Measurements from ENCODE around the gene ZNF350.
"Not testable (repeated sequence)": the region's sequence is repeated elsewhere in the genome, so short reads cannot be mapped to it uniquely, and the experiment has no call there.

Gene ZNF350

DNA sequence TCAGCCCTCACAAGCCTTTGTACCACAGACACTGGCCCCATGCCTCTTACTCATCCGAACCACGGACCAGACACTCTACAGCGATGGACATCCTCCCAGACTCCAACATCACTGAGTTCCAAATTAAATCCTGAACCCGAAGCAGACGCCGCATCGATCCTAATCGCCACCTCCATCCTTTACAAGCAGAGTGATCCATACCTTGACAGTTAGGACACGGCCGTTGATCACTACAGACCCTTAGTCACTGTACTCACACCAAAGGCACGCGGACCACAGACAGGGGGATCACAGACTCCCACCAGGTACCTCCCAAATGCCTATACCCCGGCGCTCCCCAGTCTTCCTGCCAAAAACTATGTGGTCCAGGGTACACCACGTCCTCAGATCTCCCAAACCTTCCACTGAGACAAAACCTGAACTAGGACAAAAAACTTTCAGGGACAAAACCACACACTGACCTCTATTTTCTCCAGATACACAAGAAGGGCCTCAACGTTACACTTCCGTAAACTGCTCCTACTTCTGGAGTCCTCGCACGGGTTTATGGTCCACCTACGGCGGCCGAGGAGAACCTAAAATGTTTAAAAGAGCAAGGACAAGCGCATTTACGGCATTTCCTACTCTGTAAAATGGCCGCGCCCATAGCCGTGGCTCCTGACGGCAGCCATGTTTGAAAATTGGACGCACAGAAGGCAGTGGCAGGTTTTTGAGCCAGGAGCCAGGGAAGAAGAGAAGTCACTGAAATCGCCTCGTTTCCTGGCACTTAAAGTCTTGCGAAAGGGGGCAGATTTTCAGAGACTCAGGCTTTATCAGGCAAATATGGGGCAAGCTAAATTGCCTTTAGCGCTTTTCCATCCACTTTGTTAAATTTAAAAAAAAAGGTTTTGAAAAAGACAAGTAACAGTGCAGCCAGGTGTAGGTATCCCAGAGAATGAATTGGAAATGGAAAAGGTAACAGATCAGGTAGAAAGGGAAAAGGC lies at the start of gene ZNF350:
Gene ZNF350, minus strand, starts transcription at position 532 of the 983 bp plus-strand sequence. CDS start 12,480 bp downstream, outside the sequence.
- Mint-ChIP-seq H3K4me1 (peaks cover 7% of the 10 kb centered on the region), H3K4me3 (peak within 1 kb of the TSS; percentile 95 to 96 (median 95)), H3K27me3 (ENCODE audit: low read depth) (no peaks in the 10 kb centered on the region), H3K36me3 (ENCODE audit: low read depth) (peaks cover 74% of the 10 kb centered on the region), H3K9me3 (peaks cover 65% of the 10 kb centered on the region), H3K27ac (peak within 1 kb of the TSS; percentile 48 to 88 (median 84))
- TF ChIP-seq, protein P1, sequence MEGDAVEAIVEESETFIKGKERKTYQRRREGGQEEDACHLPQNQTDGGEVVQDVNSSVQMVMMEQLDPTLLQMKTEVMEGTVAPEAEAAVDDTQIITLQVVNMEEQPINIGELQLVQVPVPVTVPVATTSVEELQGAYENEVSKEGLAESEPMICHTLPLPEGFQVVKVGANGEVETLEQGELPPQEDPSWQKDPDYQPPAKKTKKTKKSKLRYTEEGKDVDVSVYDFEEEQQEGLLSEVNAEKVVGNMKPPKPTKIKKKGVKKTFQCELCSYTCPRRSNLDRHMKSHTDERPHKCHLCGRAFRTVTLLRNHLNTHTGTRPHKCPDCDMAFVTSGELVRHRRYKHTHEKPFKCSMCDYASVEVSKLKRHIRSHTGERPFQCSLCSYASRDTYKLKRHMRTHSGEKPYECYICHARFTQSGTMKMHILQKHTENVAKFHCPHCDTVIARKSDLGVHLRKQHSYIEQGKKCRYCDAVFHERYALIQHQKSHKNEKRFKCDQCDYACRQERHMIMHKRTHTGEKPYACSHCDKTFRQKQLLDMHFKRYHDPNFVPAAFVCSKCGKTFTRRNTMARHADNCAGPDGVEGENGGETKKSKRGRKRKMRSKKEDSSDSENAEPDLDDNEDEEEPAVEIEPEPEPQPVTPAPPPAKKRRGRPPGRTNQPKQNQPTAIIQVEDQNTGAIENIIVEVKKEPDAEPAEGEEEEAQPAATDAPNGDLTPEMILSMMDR (IDR thresholded peaks at IDR 0.05; ENCODE audit: unreplicated experiment in 3 of 3) = no peak

DNA sequence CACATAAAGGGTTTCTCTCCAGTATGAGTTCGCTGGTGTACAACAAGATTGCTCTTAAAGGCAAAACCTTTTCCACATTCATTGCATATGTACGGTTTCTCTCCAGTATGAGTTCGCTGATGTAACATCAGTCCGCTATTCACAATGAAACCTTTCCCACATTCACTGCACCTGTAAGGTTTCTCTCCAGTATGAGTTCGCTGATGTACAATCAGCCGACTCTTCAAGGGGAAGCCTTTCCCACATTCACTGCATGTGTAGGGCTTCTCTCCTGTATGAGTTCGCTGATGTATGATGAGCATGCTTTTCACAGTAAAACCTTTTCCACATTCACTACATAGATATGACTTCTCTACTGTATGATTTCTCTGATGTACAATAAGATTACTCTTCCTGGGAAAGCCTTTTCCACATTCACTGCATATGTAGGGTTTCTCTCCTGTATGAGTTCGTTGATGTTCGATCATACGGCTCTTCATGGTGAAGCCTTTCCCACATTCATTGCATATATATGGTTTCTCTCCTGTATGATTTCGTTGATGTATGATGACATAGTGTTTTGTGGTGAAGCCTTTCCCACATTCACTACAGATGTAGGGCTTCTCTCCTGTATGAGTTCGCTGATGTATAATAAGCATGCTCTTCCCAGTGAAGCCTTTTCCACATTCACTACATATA lies 47.5 kb upstream of the ZNF350 start:
- no peaks in the 10 kb centered on the region for H3K4me1 Mint-ChIP-seq
- H3K36me3 Mint-ChIP-seq (ENCODE audit: low read depth) = peaks cover 96% of the 10 kb centered on the region
- no peak overlapping the region for H3K27ac Mint-ChIP-seq
- no peaks in the 10 kb centered on the region for H3K27me3 Mint-ChIP-seq (ENCODE audit: low read depth)
- H3K4me3 Mint-ChIP-seq = no peak overlapping the region
- H3K9me3 Mint-ChIP-seq = peaks cover 78% of the 10 kb centered on the region
- TF ChIP-seq, protein P1 (IDR thresholded peaks at IDR 0.05; ENCODE audit: unreplicated experiment in 3 of 3) = no peak

DNA sequence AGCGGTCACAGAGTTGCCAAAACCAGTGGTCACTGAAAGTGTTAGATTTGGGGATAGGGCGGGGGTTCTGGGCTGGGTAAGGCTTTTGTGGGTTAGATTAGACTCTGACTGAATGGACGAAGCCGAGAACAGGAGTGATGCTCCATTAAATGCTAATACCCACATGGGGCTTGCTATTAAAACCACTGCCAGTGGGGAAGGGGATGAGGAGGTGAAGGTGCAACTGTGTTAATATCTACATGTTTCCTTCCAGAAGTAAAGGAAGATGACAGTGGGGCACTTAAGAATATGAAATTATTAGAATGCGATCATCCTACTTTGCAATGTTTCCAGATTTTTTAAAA lies 42.1 kb upstream of the ZNF350 start:
- peaks cover 93% of the 10 kb centered on the region for H3K36me3 Mint-ChIP-seq (ENCODE audit: low read depth)
- TF ChIP-seq, protein P1 (IDR thresholded peaks at IDR 0.05; ENCODE audit: unreplicated experiment in 3 of 3) = no peak

DNA sequence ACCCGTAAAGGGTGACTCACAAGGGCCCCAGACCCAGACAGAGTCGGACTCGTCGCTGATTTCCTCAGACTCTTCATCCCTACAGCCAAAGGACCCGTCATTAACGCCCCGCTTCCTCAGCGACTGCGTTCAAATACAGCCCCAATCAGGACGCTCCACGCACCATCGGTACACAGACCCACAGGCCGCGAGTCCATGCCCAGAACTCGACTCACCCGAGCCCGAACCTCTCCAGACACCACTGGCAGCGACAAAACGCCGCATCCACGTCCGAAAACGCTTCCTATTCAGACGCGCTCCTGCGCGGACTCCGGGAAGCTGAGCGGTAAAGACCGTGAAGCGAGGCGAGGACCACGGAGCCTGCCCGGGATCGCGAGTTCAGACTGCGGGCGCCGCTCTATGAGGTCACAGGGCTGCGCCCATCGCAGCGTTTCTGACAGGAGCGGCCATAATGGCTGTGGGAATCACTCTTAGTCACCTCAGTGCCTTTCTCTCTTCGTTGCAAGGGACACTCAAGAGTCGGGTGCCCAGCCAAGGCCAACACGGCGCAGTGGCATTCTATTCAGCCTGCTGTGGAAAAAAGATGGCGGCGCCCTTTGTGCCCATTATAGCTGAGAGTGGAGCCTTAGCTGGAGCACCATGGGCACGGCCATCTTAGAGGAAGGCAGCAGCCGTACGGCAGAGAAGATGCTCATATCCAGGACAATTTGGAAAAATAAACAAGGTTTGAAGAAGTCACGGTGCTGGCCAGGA lies 41.6 kb upstream of the ZNF350 start, which contains the start of gene ZNF614:
Gene ZNF614, minus strand, starts transcription at position 353 of the 753 bp plus-strand sequence. CDS start 2,634 bp downstream, outside the sequence.
- Mint-ChIP-seq H3K4me1 (peaks cover 19% of the 10 kb centered on the region), H3K27me3 (ENCODE audit: low read depth) (no peaks in the 10 kb centered on the region), H3K9me3 (peaks cover 71% of the 10 kb centered on the region), H3K36me3 (ENCODE audit: low read depth) (peaks cover 93% of the 10 kb centered on the region), H3K4me3 (peak within 1 kb of the TSS; percentile 89 to 98 (median 92)), H3K27ac (peak within 1 kb of the TSS; percentile 91 to 100 (median 99))
- TF ChIP-seq, protein P1 (IDR thresholded peaks at IDR 0.05; ENCODE audit: unreplicated experiment in 3 of 3) = no peak

More for the DNA sequence above, 42.1 kb upstream of the ZNF350 start:
- Mint-ChIP-seq H3K27ac (peak overlapping the region; percentile 91 to 100 (median 99)), H3K4me3 (peak overlapping the region; percentile 89 to 98 (median 92)), H3K4me1 (peaks cover 19% of the 10 kb centered on the region), H3K9me3 (peaks cover 71% of the 10 kb centered on the region), H3K27me3 (ENCODE audit: low read depth) (no peaks in the 10 kb centered on the region)

DNA sequence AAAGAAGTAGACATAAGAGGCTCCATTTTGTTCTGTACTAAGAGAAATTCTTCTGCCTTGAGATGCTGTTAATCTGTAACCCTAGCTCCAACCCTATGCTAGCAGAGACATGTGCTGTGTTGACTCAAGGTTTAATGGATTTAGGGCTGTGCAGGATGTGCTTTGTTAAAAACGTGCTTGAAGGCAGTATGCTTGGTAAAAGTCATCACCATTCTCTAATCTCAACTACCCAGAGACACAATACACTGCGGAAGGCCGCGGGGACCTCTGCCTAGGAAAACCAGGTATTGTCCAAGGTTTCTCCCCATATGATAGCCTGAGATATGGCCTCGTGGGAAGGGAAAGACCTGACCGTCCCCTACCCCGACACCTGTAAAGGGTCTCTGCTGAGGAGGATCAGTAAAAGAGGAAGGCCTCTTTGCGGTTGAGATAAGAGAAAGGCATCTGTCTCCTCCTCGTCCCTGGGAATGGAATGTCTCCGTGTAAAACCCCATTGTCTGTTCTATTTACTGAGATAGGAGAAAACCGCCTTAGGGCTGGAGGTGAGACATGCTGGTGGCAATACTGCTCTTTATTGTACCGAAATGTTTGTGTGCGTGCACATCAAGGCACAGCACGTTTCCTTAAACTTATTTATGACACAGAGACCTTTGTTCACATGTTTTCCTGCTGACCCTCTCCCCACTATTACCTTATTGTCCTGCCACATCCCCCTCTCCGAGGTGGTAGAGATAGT lies 39.8 kb upstream of the ZNF350 start:
- H3K27me3 Mint-ChIP-seq (ENCODE audit: low read depth); H3K27ac Mint-ChIP-seq: not testable (repeated sequence)
- Mint-ChIP-seq H3K4me1 (peaks cover 19% of the 10 kb centered on the region), H3K4me3 (peak overlapping the region; percentile 89 to 98 (median 92)), H3K9me3 (peaks cover 75% of the 10 kb centered on the region), H3K36me3 (ENCODE audit: low read depth) (peaks cover 91% of the 10 kb centered on the region)

DNA sequence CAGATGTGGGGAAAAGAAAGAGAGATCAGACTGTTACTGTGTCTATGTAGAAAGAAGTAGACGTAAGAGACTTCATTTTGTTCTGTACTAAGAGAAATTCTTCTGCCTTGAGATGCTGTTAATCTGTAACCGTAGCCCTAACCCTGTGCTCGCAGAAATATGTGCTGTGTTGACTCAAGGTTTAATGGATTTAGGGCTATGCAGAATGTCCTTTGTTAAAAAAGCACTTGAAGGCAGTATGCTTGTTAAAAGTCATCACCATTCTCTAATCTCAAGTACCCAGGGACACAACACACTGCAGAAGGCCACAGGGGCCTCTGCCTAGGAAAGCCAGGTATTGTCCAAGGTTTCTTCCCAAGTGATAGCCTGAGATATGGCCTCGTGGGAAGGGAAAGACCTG lies 37.8 kb upstream of the ZNF350 start:
- Mint-ChIP-seq H3K36me3 (ENCODE audit: low read depth) (peaks cover 92% of the 10 kb centered on the region), H3K4me1 (peaks cover 19% of the 10 kb centered on the region), H3K27ac (peak overlapping the region in 1 of 3 experiments; percentile 60), H3K9me3 (peaks cover 79% of the 10 kb centered on the region), H3K4me3 (peak overlapping the region; percentile 34 to 53 (median 38))
- H3K27me3 Mint-ChIP-seq (ENCODE audit: low read depth) = not testable (repeated sequence)

Measured in nephron (organoid).